ENCODE data around the gene JTB.

DNA sequence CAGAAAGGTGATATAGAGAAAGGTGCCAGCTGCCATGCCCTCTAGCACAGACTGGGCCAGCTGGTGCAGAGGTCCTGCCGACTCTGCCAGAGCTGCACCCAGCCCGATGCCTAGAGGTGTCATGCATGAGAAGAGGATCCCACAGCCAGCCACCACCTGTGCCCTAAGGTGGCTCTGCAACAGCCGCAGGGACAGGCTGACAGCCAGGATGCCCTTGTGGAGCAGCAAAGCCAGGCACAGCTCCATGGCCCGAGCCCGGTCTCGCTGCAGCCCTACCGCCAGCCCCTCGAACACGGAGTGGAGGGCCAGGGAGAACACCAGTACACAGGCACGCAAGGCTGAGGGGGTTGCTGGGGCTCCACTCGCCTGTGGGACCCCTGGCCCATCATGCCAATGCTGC, 17.3 kb downstream of the JTB start:
- TF ChIP-seq, protein P1, sequence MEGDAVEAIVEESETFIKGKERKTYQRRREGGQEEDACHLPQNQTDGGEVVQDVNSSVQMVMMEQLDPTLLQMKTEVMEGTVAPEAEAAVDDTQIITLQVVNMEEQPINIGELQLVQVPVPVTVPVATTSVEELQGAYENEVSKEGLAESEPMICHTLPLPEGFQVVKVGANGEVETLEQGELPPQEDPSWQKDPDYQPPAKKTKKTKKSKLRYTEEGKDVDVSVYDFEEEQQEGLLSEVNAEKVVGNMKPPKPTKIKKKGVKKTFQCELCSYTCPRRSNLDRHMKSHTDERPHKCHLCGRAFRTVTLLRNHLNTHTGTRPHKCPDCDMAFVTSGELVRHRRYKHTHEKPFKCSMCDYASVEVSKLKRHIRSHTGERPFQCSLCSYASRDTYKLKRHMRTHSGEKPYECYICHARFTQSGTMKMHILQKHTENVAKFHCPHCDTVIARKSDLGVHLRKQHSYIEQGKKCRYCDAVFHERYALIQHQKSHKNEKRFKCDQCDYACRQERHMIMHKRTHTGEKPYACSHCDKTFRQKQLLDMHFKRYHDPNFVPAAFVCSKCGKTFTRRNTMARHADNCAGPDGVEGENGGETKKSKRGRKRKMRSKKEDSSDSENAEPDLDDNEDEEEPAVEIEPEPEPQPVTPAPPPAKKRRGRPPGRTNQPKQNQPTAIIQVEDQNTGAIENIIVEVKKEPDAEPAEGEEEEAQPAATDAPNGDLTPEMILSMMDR (IDR thresholded peaks at IDR 0.05 in 4 of 5, conservative IDR thresholded peaks at IDR 0.05 in 1 of 5), result no peak
- no peak for TF ChIP-seq POLR2A (IDR thresholded peaks at IDR 0.05)

Measured in gastrocnemius medialis (tissue), 4 donors.